OCI-LY3 (cell line): ENCODE data around the gene RARRES2.

Source experiments
- CTCF ChIP-seq: fragments of 200-600, 300-600 bp; sonication (generic); IDR thresholded peaks from 2 replicates; pipeline ENCODE4 v1.5.1; 2014; ENCODE audit warnings: antibody characterized with exemption, low read length, low read depth
- EZH2phosphoT487 ChIP-seq: fragments of 200-600 bp; shearing (Covaris generic); IDR thresholded peaks from 2 replicates; pipeline ENCODE4 v1.6.1; 2018; ENCODE audit warnings: antibody characterized with exemption, mixed run types, low read depth

GRCh38 chr7:150365194-150365593, 23.8 kb upstream of the RARRES2 start:
- TF ChIP-seq CTCF (no peak), EZH2phosphoT487 (no peak)
